Activated T-cell treated with anti-CD3 and anti-CD28 coated beads for 1 hour (primary cell): ENCODE measurements around the gene PRKG1.
"Not testable (repeated sequence)": the region's sequence is repeated elsewhere in the genome, so short reads cannot be mapped to it uniquely, and the experiment has no call there.

ENCODE experiments used
- DNase-seq: peaks from one replicate; pipeline ENCODE4 v3.0.0-alpha.2; 2020; ENCODE audit warnings: low read depth

Gene PRKG1

DNA sequence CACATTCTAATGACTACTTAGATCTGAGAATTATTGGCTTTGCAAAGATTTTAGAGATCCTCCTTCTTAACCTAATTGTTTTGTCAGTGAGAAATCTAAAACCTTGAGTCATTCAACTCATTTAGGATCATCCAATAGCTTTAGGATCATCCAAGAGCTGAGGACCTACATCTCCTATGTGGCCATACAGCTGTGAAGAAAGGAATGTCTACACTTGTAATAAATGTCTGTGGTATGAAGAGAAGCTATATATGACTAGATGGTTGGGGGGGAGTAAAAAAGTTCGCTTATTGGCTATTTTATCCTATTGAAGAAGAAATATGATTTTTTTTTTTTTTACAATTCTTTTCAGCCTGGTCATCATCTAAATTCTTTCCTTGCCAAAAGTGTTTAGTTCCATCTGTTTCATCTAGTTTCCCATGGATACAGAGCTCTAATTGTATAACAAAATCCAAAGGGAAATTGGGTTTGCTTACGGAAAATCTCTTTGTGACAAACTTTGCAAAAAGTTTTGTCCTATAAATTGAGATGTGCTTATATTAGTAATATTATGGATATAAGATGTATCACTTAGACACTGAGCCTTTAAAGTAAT, 196.7 kb downstream of the PRKG1 start:
- no peak for DNase-seq

DNA sequence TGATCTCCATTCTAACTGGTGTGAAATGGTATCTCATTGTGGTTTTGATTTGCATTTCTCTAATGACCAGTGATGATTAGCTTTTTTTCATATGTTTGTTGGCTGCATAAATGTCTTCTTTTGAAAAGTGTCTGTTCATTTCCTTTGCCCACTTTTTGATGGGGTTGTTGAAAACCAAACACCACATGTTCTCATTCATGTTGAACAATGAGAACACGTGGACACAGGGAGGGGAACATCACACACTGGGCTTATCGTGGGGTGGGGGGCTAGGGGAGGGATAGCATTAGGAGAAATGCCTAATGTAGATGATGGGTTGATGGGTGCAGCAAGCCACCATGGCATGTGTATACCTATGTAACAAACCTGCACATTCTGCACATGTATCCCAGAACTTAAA, 197.8 kb downstream of the PRKG1 start:
- not testable (repeated sequence) for DNase-seq

- DNase-seq = no peak
These were observed 198.3 kb downstream of the PRKG1 start for GRCh38 chr10:51272555-51272954.

- no peak for DNase-seq
These were observed 199.3 kb downstream of the PRKG1 start for GRCh38 chr10:51273574-51273973.

GRCh38 chr10:51276097-51276496, 201.8 kb downstream of the PRKG1 start:
- not testable (repeated sequence) for DNase-seq

DNA sequence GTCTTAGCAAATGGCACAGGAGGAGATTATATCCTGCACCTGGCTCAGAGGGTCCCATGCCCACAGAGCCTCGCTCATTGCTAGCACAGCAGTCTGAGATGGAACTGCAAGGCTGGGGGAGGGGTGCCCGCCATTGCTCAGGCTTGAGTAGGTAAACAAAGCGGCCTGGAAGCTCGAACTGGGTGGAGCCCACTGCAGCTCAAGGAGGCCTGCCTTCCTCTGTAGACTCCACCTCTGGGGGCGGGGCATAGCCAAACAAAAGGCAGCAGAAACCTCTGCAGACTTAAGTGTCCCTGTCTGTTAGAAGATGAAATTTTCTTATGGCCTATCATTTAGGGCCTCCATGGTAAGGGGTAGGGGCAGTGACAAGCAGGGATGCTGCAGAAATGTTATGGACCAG, 207.1 kb downstream of the PRKG1 start:
- not testable (repeated sequence) for DNase-seq

GRCh38 chr10:51285601-51286000, 211.3 kb downstream of the PRKG1 start:
- no peak for DNase-seq

DNA sequence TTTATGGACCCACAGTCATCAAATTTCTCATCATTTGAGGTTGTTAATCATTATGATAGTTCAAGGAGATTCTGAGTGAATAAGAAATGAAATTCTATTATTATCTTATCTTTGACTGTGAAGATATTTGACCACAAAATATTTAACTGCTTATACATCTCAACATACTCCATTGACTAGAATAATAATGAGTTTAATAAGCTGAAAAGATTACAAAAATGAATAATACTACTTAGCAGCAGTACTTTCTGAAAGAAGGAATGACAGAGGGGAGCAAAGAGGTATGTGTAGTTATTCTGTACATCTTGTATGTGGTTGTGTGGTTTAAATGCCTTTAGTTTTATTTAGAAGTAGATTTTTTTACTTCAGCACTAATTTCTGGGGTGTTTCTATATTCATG, 214.2 kb downstream of the PRKG1 start:
- no peak for DNase-seq

DNA sequence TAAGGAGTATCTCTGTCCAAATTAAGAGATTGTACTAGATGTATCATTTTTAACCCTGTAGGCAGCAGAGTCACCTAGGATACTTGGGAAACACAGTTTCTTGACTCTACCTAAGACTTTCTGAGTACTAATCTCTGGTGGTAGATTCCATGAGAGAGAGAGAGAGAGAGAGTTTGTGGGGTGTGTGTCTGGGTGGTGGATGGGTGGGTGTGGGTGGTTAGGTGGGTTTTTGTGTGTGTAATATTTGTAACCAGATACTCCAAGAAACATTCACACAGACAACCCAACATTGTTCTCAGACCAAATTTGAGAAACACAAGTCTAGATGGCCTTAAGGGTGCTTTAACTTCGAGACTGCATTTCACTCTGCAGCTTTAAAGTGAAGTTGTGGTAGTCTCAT, 215.2 kb downstream of the PRKG1 start:
- no peak for DNase-seq

DNA sequence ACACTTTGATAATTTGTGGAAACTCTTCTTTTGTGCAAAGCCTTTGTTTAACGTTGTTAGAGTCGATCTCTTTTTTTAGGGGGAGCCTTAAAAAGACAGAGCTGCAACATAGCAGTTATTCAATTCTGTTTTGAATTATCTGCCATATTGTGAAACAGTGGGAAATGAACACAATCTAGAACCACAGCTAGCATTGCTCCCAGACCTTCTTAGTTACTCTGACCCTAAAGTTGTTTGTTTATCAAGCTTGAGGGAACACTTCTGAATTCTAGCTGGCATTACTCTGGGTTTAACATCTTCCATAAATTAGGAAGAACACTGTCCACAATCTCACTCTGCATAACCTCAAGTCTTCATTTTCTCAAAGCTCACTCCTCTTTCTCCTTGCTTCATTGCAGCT, 217.7 kb downstream of the PRKG1 start:
- DNase-seq = no peak

GRCh38 chr10:51297438-51297837, 223.2 kb downstream of the PRKG1 start:
- no peak for DNase-seq

DNA sequence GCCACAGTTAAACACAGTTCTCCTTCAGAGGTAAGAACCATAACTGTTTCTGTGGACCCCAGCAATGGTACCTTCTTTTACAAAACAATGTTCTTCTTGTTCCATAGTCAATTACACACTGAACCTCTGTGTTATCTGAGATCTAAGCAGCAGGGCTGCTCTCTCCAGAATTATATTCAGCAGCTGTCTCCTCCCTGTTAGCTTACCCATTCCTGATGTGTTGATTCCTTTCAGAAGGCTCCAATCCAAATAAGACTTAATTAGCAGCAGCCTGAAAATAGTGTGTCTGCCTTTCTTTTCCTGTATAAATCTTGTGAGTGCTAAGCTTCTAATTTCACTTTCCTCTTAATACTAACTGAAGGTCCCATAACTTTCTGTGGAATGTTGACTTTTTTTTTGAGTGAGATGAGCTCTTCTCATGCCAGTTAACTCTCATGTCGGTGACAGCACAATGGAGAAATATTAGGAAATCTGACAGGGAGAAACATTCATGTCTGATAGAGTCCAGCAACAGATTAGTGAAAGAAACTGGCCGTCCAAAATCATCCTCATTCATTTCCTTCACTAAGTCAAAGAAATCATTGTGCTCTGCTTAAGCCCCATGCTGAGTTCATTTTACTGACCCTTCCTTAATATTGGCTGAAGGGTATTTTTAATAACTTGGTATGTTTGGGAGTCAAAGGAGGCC, 226.5 kb downstream of the PRKG1 start:
- no peak for DNase-seq

GRCh38 chr10:51301644-51302043, 227.4 kb downstream of the PRKG1 start:
- DNase-seq = no peak

- no peak for DNase-seq
These were observed 228.0 kb downstream of the PRKG1 start for GRCh38 chr10:51302316-51302715.

GRCh38 chr10:51308116-51308515, 233.8 kb downstream of the PRKG1 start:
- DNase-seq = no peak

DNA sequence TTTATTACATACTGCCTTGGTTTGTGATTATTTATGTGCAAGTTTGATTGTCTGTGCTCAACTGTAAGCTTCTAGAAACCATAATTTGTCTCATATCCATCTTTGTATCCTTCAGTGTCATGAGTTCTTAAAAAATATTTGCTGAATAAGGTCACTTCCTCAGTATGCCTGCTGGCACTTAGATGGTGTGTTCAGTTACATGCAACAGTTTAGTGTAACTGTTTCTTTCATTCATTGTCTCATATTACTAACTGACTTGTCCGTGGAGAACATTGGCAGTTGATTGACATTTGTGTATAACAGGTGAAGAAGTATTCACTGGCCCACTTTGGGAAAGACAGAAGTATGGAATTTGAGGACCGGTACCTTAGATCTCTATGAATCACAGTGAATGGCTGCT, 236.9 kb downstream of the PRKG1 start:
- DNase-seq = no peak

DNA sequence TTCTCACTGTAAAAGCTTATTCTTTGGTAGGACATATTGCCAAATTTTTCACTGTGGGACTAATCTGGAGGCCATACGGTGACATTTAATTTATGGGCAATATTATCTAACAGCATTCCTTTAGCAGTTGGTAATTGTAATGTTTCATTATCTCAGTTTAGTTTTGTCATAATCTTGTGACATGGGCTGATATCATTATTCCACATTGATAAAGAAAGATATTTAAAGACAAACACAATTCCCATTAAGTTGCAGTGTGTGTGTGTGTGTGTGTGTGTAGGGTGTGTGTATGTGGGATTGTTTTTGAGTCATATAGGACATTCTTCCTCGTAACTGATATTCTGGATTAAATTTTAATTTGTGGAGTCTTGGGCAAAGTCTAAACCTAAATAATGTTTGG, 238.5 kb downstream of the PRKG1 start:
- no peak for DNase-seq

DNA sequence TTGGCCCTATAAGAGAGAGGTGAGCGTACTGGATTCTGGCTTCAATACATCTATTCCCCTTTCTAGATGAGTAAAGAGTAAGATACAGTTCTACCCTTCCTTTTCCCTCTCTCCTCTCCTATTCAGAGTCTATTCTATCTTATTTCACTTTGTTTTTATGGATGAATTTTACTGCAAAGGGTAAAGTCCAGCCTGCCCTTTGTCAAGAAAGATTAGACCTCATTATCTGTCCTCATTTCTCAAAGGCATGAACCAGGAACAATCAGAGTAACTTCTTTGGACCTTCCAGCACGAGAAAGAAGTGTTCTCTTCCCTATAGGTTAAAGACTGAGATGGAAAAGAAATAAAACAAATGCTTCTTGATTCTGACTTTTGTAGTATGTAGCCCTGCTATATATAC, 239.0 kb downstream of the PRKG1 start:
- DNase-seq = no peak

- no peak for DNase-seq
These were observed 239.6 kb downstream of the PRKG1 start for GRCh38 chr10:51313773-51314478.

GRCh38 chr10:51314481-51314880, 240.2 kb downstream of the PRKG1 start:
- no peak for DNase-seq

GRCh38 chr10:51318399-51319172, 244.3 kb downstream of the PRKG1 start:
- DNase-seq = no peak

- DNase-seq = no peak
These were observed 244.8 kb downstream of the PRKG1 start for GRCh38 chr10:51319173-51319435.

DNA sequence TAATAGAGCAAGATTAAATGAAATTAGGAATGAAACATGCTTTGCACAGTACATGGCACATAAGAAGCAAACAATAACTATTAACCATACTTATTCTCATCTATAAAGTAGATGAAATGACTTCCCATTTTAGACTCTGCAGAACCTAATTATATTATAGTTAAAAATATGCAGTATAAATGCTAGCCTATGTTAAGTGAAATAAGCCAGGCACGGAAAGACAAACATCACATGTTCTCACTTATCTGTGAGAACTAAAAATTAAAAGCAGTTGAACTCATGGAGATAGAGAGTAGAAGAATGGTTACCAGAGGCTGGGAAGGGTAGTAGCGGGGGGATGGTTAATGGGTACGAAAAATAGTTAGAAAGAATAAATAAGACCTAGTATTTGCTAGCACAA, 247.0 kb downstream of the PRKG1 start:
- DNase-seq = no peak
